T1000 (cell line): ENCODE measurements around the gene DRAP1.
"Not testable (repeated sequence)": the region's sequence is repeated elsewhere in the genome, so short reads cannot be mapped to it uniquely, and the experiment has no call there.

Experiments
- DNase-seq: peaks from one replicate; lab custom pipeline; 2025; ENCODE audit warnings: mixed read lengths; lab: John Stamatoyannopoulos, UW

Gene DRAP1

GRCh38 chr11:65931773-65932557 lies 12.7 kb downstream of the DRAP1 start:
- no peak for DNase-seq

GRCh38 chr11:65932558-65932919 lies 13.3 kb downstream of the DRAP1 start:
- DNase-seq, result no peak

DNA sequence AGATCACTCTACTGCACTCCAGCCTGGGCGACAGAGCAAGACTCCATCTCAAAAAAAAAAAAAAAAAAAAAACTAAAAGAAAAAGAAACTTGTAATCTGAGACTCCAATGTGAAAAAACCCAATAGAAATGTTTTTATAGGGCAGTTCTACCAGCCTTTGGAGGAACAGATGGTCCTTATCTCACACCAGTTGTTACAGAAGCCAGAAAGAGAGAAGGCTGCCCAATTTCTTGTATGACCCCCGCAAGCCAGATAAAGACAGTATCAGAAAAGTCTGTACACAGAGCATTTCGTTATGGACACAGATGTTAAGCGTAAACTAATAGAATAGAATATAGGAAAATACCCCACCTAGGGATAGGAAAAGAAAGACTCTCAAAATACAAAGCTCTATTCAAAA lies 14.8 kb downstream of the DRAP1 start:
- no peak for DNase-seq

- no peak for DNase-seq
Observed at GRCh38 chr11:65937766-65938165, 18.5 kb downstream of the DRAP1 start.

DNA sequence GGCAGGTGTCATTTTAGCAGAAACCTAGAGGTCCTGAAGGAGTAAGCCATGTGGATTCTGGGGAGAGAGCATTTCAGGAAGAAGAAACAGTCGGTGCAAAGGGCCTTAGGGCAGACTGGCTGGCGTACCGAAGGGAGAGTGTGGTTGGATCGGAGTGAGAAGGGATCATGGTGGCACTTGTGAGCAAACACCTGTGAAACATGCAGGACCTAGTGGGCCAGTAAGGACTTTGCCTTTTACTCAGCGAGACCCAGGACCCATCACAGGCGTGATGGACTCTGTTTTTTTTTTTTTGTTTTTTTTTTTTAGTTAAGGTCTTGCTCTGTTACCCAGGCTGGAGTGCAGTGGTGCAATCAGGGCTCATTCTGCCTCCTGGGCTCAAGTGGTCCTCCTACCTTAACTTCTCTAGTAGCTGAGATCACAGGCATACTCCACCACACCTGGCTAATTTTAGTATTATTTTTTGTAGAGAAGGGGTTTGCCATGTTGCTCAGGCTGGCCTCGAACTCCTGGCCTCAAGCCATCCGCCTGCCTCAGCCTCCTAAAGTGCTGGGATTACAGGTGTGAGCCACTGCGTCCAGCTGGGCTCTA lies 22.6 kb downstream of the DRAP1 start:
- no peak for DNase-seq

GRCh38 chr11:65942531-65942930 lies 23.3 kb downstream of the DRAP1 start:
- DNase-seq, result no peak

DNA sequence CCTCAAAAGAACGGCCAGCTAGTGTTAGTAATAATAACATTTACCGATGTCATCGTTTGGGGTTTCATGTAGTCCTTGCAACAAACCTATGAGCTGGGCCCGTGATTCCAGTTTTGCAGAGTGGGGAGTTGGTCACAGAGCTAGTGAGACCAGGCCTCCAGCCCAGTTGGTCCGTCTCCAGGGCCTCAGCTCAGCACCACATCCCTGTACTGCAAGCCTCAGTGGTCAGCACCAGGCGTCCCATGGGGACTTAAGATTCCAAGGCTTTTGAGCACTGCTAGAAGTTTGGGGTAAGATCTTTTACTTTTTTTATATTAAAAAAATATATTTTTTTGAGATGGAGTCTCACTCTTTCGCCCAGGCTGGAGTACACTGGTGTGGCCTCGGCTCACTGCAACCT lies 25.0 kb downstream of the DRAP1 start:
- DNase-seq, result no peak

DNA sequence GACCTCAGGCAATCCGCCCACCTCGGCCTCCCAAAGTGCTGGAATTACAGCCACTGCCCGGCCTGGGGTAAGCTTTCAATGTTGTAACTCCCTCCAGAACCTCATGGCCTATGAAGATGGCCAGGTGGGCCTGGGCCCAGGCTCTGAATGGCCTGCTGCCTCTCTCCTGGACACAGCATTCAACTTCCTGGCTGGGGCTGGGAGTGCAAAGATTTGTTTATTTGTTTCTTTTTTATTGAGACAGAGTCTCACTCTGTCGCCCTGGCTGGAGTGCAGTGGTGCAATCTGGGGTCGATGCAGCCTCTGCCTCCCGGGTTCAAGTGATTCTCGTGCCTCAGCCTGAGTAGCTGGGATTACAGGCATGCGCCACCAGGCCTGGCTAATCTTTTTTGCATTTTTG lies 25.5 kb downstream of the DRAP1 start:
- no peak for DNase-seq

DNA sequence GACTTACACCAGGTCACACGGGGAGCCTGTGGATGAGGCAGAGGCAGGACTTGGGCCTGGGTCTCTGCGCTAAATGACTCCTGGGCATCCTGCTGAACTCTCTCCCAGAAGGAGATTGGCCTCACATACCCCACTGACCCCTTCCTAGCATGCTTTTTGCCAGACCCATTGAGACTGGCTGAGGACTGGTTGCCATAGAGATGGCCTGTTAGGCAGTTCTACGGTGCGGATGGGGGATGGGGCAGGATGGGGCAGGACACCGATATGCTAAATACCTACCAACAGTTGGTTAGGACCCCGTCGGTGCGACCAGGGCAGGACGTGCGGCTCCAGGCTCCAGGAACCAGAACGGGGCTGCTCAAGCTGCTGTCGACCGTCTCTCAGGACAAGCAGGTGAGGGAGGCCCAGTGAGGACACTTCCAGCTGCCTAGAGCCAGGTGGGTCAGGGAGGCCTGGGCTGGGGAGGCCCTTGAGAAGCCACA lies 26.2 kb downstream of the DRAP1 start, which contains the start of gene TSGA10IP:
TSS of gene TSGA10IP (plus strand) at position 51 of the 482 bp plus-strand sequence. CDS start at position 247, 196 bp downstream.
- no peak for DNase-seq

DNA sequence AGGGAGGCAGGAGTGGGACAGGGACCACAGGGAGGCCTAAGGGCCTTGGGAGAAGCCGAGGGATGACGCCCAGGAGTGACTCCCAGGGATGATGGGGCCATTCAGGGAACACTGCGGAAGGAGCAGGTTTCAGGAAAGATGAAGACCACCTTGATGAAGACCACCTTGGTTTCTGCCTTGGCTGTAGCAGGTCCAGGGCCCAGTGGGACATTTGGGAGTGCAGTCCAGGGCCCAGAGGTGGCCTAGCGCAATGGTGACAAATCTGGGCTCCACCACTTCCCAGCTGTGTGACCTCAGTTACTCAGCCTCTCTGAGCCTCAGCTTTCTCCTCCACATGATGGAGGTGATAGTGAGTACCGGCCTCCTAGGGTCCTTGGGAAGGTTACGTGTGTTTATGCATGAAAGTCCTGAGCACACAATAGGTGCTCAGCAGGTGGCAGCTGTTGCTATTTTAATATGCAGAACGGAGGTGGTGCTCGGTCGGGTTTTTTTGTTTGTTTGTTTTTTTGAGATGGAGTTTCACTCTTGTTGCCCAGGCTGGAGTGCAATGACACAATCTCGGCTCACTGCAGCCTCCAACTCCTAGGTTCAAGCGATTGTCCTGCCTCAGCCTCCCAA lies 26.8 kb downstream of the DRAP1 start:
- no peak for DNase-seq

GRCh38 chr11:65946655-65947054 lies 27.4 kb downstream of the DRAP1 start:
- no peak for DNase-seq

- DNase-seq, result no peak
Observed at GRCh38 chr11:65947133-65947532, 27.9 kb downstream of the DRAP1 start.

DNA sequence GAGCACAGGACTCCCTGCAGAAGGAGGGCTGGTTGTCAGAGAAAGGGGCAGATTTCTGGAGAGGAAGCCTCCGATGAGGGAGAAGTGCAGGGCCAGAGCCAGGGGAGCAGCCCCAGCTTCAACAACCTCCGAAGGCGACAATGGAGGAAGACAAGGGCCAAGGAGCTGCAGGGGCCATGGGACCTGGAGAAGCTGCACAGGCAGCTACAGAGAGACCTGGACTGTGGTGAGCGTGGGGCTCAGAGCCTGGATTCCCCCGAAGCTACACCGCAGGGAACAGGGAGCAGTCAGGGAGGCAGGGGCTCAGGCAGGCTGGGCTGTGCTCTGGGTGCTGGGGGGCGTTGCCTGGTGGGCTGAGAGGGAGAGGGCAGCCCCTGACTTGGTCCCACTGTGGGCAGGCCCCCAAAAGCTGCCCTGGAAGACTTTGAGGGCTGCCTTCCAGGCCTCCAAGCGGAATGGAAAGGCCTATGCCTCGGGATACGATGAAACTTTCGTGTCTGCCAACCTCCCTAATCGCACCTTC lies 28.4 kb downstream of the DRAP1 start:
- DNase-seq, result no peak

- not testable (repeated sequence) for DNase-seq
Observed at GRCh38 chr11:65950711-65951110, 31.5 kb downstream of the DRAP1 start.

DNA sequence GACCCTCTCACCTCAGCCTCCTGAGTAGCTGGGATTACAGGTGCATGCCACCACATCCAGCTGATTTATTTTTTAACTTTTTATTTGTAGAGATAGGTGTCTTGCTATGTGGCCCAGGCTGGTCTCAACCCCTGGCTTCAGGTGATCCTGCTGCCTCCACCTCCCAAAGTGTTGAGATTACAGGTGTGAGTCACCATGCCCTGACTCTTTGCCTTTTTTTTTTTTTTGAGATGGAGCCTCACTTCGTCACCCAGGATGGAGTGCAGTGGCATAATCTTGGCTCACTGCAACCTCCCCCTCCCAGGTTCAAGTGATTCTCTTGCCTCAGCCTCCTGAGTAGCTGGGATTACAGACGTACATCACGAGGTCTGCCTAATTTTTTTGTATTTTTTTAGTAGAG lies 32.4 kb downstream of the DRAP1 start:
- DNase-seq, result not testable (repeated sequence)

- no peak for DNase-seq
Observed at GRCh38 chr11:65952052-65952521, 32.9 kb downstream of the DRAP1 start.

GRCh38 chr11:65953471-65953870 lies 34.2 kb downstream of the DRAP1 start:
- no peak for DNase-seq

DNA sequence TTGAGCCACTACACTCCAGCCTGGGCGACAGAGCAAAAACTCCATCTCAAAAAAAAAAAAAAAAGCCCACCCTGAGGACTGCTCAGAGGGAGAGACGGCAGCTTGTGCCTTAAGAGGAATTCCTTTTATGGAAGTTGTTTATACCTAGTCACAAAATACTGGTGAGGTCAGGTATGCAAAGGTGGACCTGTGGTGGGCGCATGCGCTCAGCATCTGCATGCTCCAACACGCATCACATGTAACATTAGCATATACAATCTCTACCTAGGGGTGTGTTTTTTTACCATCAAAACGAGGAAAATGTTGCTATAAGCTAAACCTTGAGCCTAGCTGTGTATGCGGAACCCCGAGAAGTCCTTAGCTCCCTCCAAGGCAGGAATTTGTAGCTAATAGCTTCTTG lies 35.5 kb downstream of the DRAP1 start:
- no peak for DNase-seq

DNA sequence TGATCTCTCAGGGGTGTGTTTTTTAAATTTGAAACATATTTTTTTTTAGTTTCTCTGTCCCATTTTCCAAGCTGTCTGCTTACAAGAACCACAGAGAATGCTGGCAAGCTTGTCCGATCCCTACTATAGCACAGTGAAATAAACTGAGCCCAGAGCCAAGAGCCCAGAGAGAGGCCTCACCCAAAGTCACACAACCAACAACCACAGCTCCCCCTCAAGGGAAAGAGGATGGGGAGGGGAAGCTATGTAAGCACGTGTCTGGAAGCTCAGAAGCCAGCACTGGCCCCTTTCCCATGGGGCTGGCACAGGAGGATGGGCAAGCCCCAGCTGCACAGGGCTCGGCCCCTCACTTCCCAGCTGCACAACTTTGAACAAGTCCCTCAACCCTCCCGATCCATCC lies 39.1 kb downstream of the DRAP1 start:
- no peak for DNase-seq

- DNase-seq, result no peak
Observed at GRCh38 chr11:65958774-65959420, 39.7 kb downstream of the DRAP1 start.

DNA sequence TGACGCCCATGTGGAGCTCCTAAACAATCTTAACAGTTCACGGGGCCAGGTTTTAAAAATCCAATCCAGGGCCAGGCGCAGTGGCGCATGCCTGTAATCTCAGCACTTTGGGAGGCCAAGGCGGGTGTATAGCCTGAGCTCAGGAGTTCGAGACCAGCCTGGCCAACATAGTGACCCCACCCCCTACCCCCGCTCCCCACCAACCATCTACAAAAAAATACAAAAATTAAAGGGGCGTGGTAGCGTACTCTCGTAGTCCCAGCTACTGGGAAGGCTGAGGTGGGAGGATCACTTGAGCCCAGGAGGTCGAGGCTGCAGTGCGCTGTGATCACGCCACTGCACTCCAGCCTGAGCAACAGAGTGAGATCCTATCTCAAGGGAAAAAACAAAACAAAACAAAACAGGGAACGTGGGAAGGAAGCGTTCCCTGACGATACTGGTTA lies 41.6 kb downstream of the DRAP1 start:
- DNase-seq, result no peak
